Mesenchymal stem cell (in vitro differentiated cells and primary cell): Measurements from ENCODE around the gene TP53BP2.

Experiments used
- DNase-seq: peaks from one replicate; pipeline ENCODE4 v3.0.0-alpha.2; 2013
- H2AFZ ChIP-seq: one replicate; pipeline ENCODE4 v1.6.1; 2013; ENCODE audit warnings: low read depth, mild to moderate bottlenecking, control low read depth, inconsistent platforms, low read length, moderate library complexity
- H2AK5ac ChIP-seq: 2 replicates; pipeline ENCODE4 v1.6.1; 2013; ENCODE audit warnings: low read length, moderate library complexity, mild to moderate bottlenecking, inconsistent platforms; ENCODE audit not compliant: severe bottlenecking
- H2BK120ac ChIP-seq: one replicate; pipeline ENCODE4 v1.6.1; 2013; ENCODE audit warnings: low read depth, mild to moderate bottlenecking, inconsistent platforms, low read length, moderate library complexity
- H2BK12ac ChIP-seq, 2 experiments: one replicate each; pipeline ENCODE4 v1.6.1; 2013; ENCODE audit warnings: inconsistent platforms in 2 of 2, low read length in 2 of 2, mild to moderate bottlenecking in 2 of 2, moderate library complexity in 2 of 2, control low read depth in 1 of 2
- H2BK15ac ChIP-seq: one replicate; pipeline ENCODE4 v1.6.1; 2013; ENCODE audit warnings: mild to moderate bottlenecking, low read depth, inconsistent platforms; ENCODE audit not compliant: poor library complexity, severe bottlenecking
- H2BK5ac ChIP-seq: 2 replicates; pipeline ENCODE4 v1.6.1; 2013; ENCODE audit warnings: low read depth, mild to moderate bottlenecking, low read length, control low read depth, inconsistent platforms; ENCODE audit not compliant: poor library complexity, severe bottlenecking
- H3K14ac ChIP-seq, 2 experiments: one replicate each; pipeline ENCODE4 v1.6.1; 2013; ENCODE audit warnings: inconsistent platforms in 2 of 2, low read length in 2 of 2, control low read depth in 1 of 2, mild to moderate bottlenecking in 1 of 2, moderate library complexity in 1 of 2
- H3K18ac ChIP-seq, 2 experiments: one replicate each; pipeline ENCODE4 v1.6.1; 2013; ENCODE audit warnings: inconsistent platforms in 2 of 2, low read length in 2 of 2, control low read depth in 1 of 2, low read depth in 1 of 2, mild to moderate bottlenecking in 1 of 2
- H3K23ac ChIP-seq, 2 experiments: one replicate each; pipeline ENCODE4 v1.6.1; 2013; ENCODE audit warnings: inconsistent platforms in 2 of 2, low read length in 2 of 2, mild to moderate bottlenecking in 2 of 2, moderate library complexity in 2 of 2, control low read depth in 1 of 2
- H3K27ac ChIP-seq: 2 replicates; pipeline ENCODE4 v1.5.1; 2013; ENCODE audit warnings: mild to moderate bottlenecking, moderate library complexity, low read length, control low read depth, inconsistent platforms; ENCODE audit not compliant: poor library complexity, severe bottlenecking
- H3K27me3 ChIP-seq, 2 experiments: 2 replicates each; pipeline versions ENCODE4 v1.6.1 to v1.7.0; 2013; ENCODE audit warnings: low read length in 2 of 2, mild to moderate bottlenecking in 2 of 2, moderate library complexity in 2 of 2, control low read depth in 1 of 2, inconsistent platforms in 1 of 2; ENCODE audit not compliant: control insufficient read depth in 1 of 2, insufficient read depth in 1 of 2
- H3K36me3 ChIP-seq, 2 experiments: 2 replicates each; pipeline versions ENCODE4 v1.6.1 to v1.7.0; 2013; ENCODE audit warnings: low read length in 2 of 2, control low read depth in 1 of 2, inconsistent platforms in 1 of 2, low read depth in 1 of 2, mild to moderate bottlenecking in 1 of 2; ENCODE audit not compliant: insufficient read depth in 2 of 2, control insufficient read depth in 1 of 2
- H3K4ac ChIP-seq, 2 experiments: one replicate each; pipeline ENCODE4 v1.6.1; 2013; ENCODE audit warnings: inconsistent platforms in 2 of 2, low read length in 2 of 2, mild to moderate bottlenecking in 2 of 2, moderate library complexity in 2 of 2, control low read depth in 1 of 2, low read depth in 1 of 2
- H3K4me1 ChIP-seq: 2 replicates; pipeline ENCODE4 v1.6.1; 2013; ENCODE audit warnings: low read depth, low read length, control low read depth; ENCODE audit not compliant: control insufficient read depth, insufficient read depth
- H3K4me2 ChIP-seq: 2 replicates; pipeline ENCODE4 v1.6.1; 2013; ENCODE audit warnings: low read length, mild to moderate bottlenecking, inconsistent platforms; ENCODE audit not compliant: poor library complexity, severe bottlenecking
- H3K4me3 ChIP-seq, 2 experiments: 2 replicates each; pipeline versions ENCODE4 v1.5.1 to v1.7.0; 2013; ENCODE audit warnings: low read length in 2 of 2, mild to moderate bottlenecking in 2 of 2, control low read depth in 1 of 2, low read depth in 1 of 2; ENCODE audit not compliant: insufficient read depth in 1 of 2
- H3K79me1 ChIP-seq: replicated peaks from 2 replicates; pipeline ENCODE4 v1.6.1; 2013; ENCODE audit warnings: mild to moderate bottlenecking, control low read depth, low read length, inconsistent platforms; ENCODE audit not compliant: poor library complexity, severe bottlenecking
- H3K9ac ChIP-seq: 2 replicates; pipeline ENCODE4 v1.7.0; 2013; ENCODE audit warnings: mild to moderate bottlenecking, low read length, moderate library complexity
- H3K9me3 ChIP-seq: 2 replicates; pipeline ENCODE4 v1.7.0; 2013; ENCODE audit warnings: mild to moderate bottlenecking, low read length; ENCODE audit not compliant: control insufficient read depth
- H4K8ac ChIP-seq: one replicate; pipeline ENCODE4 v1.6.1; 2013; ENCODE audit warnings: inconsistent platforms, mild to moderate bottlenecking, low read length, moderate library complexity
- H4K91ac ChIP-seq: one replicate; pipeline ENCODE4 v1.6.1; 2013; ENCODE audit warnings: mild to moderate bottlenecking, low read length, inconsistent platforms
- WGBS: methylation state at CpG from one replicate; pipeline ENCODE4 v1.1.7; 2013; ENCODE audit warnings: mixed read lengths; 5-methylcytosine and 5-hydroxymethylcytosine counted together

Gene TP53BP2

GRCh38 chr1:223774134-223774814 is 71.5 kb downstream of the TP53BP2 start:
- Histone ChIP-seq H3K14ac (no peak overlapping the region), H3K4me3 (peak overlapping the region in 1 of 2 experiments; percentile 32), H3K9me3 (no peaks in the 10 kb centered on the region), H2BK12ac (no peak overlapping the region), H3K79me1 (peaks cover 4% of the 10 kb centered on the region), H2BK5ac (no peak overlapping the region), H2BK120ac (no peak overlapping the region), H4K91ac (no peak overlapping the region), H2AFZ (no peak overlapping the region), H3K23ac (no peak overlapping the region), H3K18ac (no peak overlapping the region), H3K9ac (peak overlapping the region; percentile 37), H3K4ac (no peak overlapping the region), H4K8ac (no peak overlapping the region), H3K4me1 (peaks cover 24% of the 10 kb centered on the region), H2BK15ac (no peak overlapping the region), H3K27me3 (no peaks in the 10 kb centered on the region), H3K27ac (peak overlapping the region; percentile 83), H2AK5ac (no peak overlapping the region), H3K36me3 (peaks cover 39 to 92% of the 10 kb centered on the region in 2 experiments), H3K4me2 (no peak overlapping the region)
- 97% methylated on average over 5 of the region's 6 CpGs for WGBS
- no peak for DNase-seq

GRCh38 chr1:223772771-223773160 is 73.0 kb downstream of the TP53BP2 start:
- H3K79me1 ChIP-seq: peaks cover 4% of the 10 kb centered on the region
- H2AFZ ChIP-seq: no peak overlapping the region
- peak overlapping the region; percentile 71 for H2AK5ac ChIP-seq
- H3K23ac ChIP-seq: no peak overlapping the region
- H4K91ac ChIP-seq: no peak overlapping the region
- H3K4ac ChIP-seq: no peak overlapping the region
- H3K18ac ChIP-seq: peak overlapping the region; percentile 46 to 55
- no peak overlapping the region for H3K14ac ChIP-seq
- H2BK15ac ChIP-seq: peak overlapping the region; percentile 91
- 91% methylated on average over 5 of the region's 5 CpGs for WGBS
- peak overlapping the region; percentile 83 for H4K8ac ChIP-seq
- DNase-seq: no peak
- peaks cover 37 to 83% of the 10 kb centered on the region in 2 experiments for H3K36me3 ChIP-seq
- H2BK12ac ChIP-seq: peak overlapping the region in 1 of 2 experiments; percentile 61
- peaks cover 24% of the 10 kb centered on the region for H3K4me1 ChIP-seq
- no peaks in the 10 kb centered on the region for H3K9me3 ChIP-seq
- no peaks in the 10 kb centered on the region for H3K27me3 ChIP-seq
- peak overlapping the region; percentile 83 for H3K27ac ChIP-seq
- no peak overlapping the region for H2BK5ac ChIP-seq
- H3K4me3 ChIP-seq: no peak overlapping the region
- peak overlapping the region; percentile 82 for H3K9ac ChIP-seq
- H2BK120ac ChIP-seq: no peak overlapping the region
- H3K4me2 ChIP-seq: no peak overlapping the region

- H3K9ac ChIP-seq: peak overlapping the region; percentile 82
- H3K23ac ChIP-seq: no peak overlapping the region
- no peak overlapping the region for H2BK15ac ChIP-seq
These were observed 73.7 kb downstream of the TP53BP2 start for GRCh38 chr1:223771814-223772770.

DNA sequence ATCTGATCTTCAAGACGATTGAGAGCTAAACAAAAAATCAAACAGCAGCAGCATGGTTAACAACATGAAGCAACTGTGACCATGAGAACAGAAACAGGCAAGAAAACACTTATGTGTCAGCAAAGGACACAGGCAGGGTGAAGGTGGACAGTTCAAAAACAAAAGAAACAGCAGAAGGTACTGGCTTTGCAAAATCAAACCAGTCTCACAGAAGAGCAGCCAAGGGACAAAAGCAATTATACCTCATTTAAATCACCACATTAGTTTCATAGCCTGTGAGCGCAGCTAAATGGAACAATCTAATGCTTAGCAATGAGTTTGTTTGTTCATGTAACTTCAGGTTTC is 74.3 kb downstream of the TP53BP2 start:
- no peak for DNase-seq
- no peak overlapping the region for H4K91ac ChIP-seq
- H2BK5ac ChIP-seq: no peak overlapping the region
- peak overlapping the region in 1 of 2 experiments; percentile 42 for H3K4me3 ChIP-seq
- peaks cover 39 to 77% of the 10 kb centered on the region in 2 experiments for H3K36me3 ChIP-seq
- no peak overlapping the region for H3K14ac ChIP-seq
- H3K4ac ChIP-seq: peak overlapping the region; percentile 33 to 41
- H2BK15ac ChIP-seq: no peak overlapping the region
- peak overlapping the region; percentile 82 for H3K9ac ChIP-seq
- no peak overlapping the region for H3K18ac ChIP-seq
- no peaks in the 10 kb centered on the region for H3K27me3 ChIP-seq
- H3K79me1 ChIP-seq: peaks cover 4% of the 10 kb centered on the region
- H3K4me1 ChIP-seq: peaks cover 21% of the 10 kb centered on the region
- H3K23ac ChIP-seq: no peak overlapping the region
- H3K4me2 ChIP-seq: no peak overlapping the region
- no peak overlapping the region for H2AK5ac ChIP-seq
- no peak overlapping the region for H4K8ac ChIP-seq
- no peak overlapping the region for H2BK120ac ChIP-seq
- H2BK12ac ChIP-seq: no peak overlapping the region
- H3K9me3 ChIP-seq: no peaks in the 10 kb centered on the region
- H3K27ac ChIP-seq: peak overlapping the region; percentile 83
- H2AFZ ChIP-seq: no peak overlapping the region
- whole genome bisulfite sequencing: 52% methylated on average over 2 of the region's 2 CpGs

More at GRCh38 chr1:223771814-223772770, 73.7 kb downstream of the TP53BP2 start:
- Histone ChIP-seq H3K27me3 (no peaks in the 10 kb centered on the region), H3K4me1 (peaks cover 24% of the 10 kb centered on the region), H3K36me3 (peaks cover 37 to 78% of the 10 kb centered on the region in 2 experiments), H2AK5ac (peak overlapping the region; percentile 90), H3K4me3 (peak overlapping the region in 1 of 2 experiments; percentile 42), H2BK5ac (peak overlapping the region; percentile 24), H3K79me1 (peaks cover 4% of the 10 kb centered on the region), H2BK12ac (no peak overlapping the region), H2AFZ (no peak overlapping the region), H3K4ac (peak overlapping the region in 1 of 2 experiments; percentile 41), H3K14ac (no peak overlapping the region), H4K8ac (no peak overlapping the region), H3K4me2 (no peak overlapping the region), H2BK120ac (no peak overlapping the region), H3K18ac (peak overlapping the region in 1 of 2 experiments; percentile 80), H3K27ac (peak overlapping the region; percentile 83), H3K9me3 (no peaks in the 10 kb centered on the region), H4K91ac (no peak overlapping the region)
- DNase-seq: peak; percentile 84
- WGBS: 14% methylated on average over 13 of the region's 16 CpGs
